Lower lobe of right lung (tissue), 2 donors: ENCODE results near the gene PLCXD1. TPM values are rescaled to one million over a fixed set of nuclear protein-coding genes. Genes with fewer than 3 reads are reported as not detected.
"Not testable (repeated sequence)": the region's sequence is repeated elsewhere in the genome, so short reads cannot be mapped to it uniquely, and the experiment has no call there.

Experiments
- ATAC-seq, 2 donors: fragments of 200-7000 bp; cut with Tn5 transposase; one replicate each; pipeline ENCODE4 v1.9.1; 2020 to 2022; ENCODE audit warnings: mild to moderate bottlenecking in 2 of 2, moderate library complexity in 2 of 2
- DNase-seq: peaks from one replicate; pipeline ENCODE4 v3.0.0-alpha.2; 2020
- H3K27ac ChIP-seq: fragments of 200-600 bp; one replicate; pipeline ENCODE4 v1.8.0; 2022
- H3K27me3 ChIP-seq: fragments of 200-600 bp; one replicate; pipeline ENCODE4 v1.8.0; 2022; ENCODE audit warnings: low read depth
- H3K36me3 ChIP-seq: fragments of 200-600 bp; one replicate; pipeline ENCODE4 v1.8.0; 2022; ENCODE audit warnings: mild to moderate bottlenecking
- H3K4me1 ChIP-seq: fragments of 200-600 bp; one replicate; pipeline ENCODE4 v1.8.0; 2022
- H3K4me3 ChIP-seq: fragments of 200-600 bp; one replicate; pipeline ENCODE4 v1.8.0; 2022; ENCODE audit warnings: mild to moderate bottlenecking
- H3K9me3 ChIP-seq: fragments of 200-600 bp; one replicate; pipeline ENCODE4 v1.8.0; 2022
- intact Hi-C: fragments of 100-400 bp; cut with DNase I; formaldehyde crosslinking; loops from one replicate; pipeline ENCODE4 v1.11.0; 2022
- total RNA-seq: library from RNA; stranded (reverse); fragmentation: NEBNext Ultra II Directional; extraction: Animal tissue kit (Norgen Biotek cat#: 25700); gene quantifications from one replicate; pipeline ENCODE4 v1.2.1, GENCODE V29; 2021
- TF ChIP-seq, protein P1 (sequence below): fragments of 200-600 bp; IDR thresholded peaks from one replicate; pipeline ENCODE4 v1.8.0; 2022; ENCODE audit warnings: antibody characterized with exemption, mild to moderate bottlenecking
- donor health status: DM: no; HTN: yes; CAD: no; lungs with severe emphysema.

The PLCXD1 gene
- total RNA-seq, 1 donor from 2014 or later, result 23.7 TPM

DNA sequence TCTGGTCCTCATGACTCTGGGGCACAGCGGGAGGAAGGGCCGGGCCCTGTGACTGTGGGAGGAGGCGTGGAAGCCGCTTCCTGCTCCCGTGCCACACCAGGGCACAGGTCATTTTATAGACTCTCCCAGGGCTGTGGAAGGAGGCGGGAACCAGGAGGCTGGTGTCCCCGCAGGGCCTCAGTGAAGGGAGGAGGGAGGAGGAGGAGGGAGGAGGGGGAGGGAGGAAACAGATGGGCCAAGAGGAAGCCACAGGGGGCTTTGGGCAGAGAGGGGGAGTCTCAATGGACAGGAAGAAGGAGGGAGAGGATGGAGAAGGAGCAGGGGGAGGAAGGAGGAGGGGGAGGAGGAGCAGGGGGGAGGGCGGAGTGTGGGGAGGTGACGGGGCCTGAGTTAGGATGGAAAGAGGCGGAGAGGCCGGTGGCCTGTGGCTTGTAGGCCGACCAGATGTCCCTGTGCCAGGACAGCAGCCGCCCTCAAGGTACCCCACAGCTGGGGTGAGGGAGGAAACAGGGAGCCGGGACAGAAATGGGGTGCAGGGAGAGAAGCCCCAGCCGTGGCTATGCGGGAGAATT, 6.2 kb upstream of the PLCXD1 start:
- intact Hi-C loops, result no loop called here
- Histone ChIP-seq H3K4me1 (peaks cover 18% of the 10 kb centered on the region), H3K4me3 (peak overlapping the region; percentile 79), H3K27ac (peak overlapping the region; percentile 67), H3K27me3 (no peaks in the 10 kb centered on the region), H3K36me3 (no peaks in the 10 kb centered on the region), H3K9me3 (no peaks in the 10 kb centered on the region)
- peak; percentile 44 to 78 for ATAC-seq
- TF ChIP-seq, protein P1, sequence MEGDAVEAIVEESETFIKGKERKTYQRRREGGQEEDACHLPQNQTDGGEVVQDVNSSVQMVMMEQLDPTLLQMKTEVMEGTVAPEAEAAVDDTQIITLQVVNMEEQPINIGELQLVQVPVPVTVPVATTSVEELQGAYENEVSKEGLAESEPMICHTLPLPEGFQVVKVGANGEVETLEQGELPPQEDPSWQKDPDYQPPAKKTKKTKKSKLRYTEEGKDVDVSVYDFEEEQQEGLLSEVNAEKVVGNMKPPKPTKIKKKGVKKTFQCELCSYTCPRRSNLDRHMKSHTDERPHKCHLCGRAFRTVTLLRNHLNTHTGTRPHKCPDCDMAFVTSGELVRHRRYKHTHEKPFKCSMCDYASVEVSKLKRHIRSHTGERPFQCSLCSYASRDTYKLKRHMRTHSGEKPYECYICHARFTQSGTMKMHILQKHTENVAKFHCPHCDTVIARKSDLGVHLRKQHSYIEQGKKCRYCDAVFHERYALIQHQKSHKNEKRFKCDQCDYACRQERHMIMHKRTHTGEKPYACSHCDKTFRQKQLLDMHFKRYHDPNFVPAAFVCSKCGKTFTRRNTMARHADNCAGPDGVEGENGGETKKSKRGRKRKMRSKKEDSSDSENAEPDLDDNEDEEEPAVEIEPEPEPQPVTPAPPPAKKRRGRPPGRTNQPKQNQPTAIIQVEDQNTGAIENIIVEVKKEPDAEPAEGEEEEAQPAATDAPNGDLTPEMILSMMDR, result no peak
- peak; percentile 83 for DNase-seq

DNA sequence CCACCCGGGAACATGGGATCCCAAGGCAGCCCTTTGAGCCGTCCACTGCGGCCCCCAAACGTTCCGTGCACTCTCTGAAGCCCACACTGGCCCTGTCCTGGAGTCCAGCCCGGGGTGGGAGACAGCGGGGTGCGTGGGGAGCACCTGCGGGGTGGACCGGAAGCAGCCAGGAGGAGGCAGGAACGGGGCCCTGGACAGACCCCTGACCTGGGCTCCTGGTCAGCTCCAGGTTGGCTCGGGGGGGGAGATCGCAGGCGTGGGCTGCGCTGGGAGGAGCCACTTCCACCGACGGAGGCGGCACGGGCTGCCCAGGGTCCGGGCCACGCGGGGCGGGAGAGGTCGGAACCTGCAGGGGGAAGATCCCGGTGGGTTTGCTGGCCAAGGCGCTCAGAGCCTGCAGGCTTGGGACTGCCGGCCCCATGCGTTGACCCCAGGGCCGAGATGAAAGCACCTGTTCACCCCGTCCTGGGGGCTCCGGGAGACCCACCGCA, 5.7 kb upstream of the PLCXD1 start:
- no peaks in the 10 kb centered on the region for H3K9me3 ChIP-seq
- H3K27ac ChIP-seq, result peak overlapping the region; percentile 67
- DNase-seq (peak; percentile 58), ATAC-seq (peak; percentile 35 to 48)
- TF ChIP-seq, protein P1, result no peak
- H3K36me3 ChIP-seq, result no peaks in the 10 kb centered on the region
- intact Hi-C loops, result no loop called here
- H3K4me1 ChIP-seq, result peaks cover 19% of the 10 kb centered on the region
- H3K4me3 ChIP-seq, result peak overlapping the region; percentile 79
- H3K27me3 ChIP-seq, result no peaks in the 10 kb centered on the region

- H3K4me1 ChIP-seq, result peaks cover 19% of the 10 kb centered on the region
- no peaks in the 10 kb centered on the region for H3K27me3 ChIP-seq
- no peaks in the 10 kb centered on the region for H3K36me3 ChIP-seq
- peak; percentile 96 to 98 for ATAC-seq
- no peaks in the 10 kb centered on the region for H3K9me3 ChIP-seq
- TF ChIP-seq, protein P1, result no peak
- intact Hi-C loops, result no loop called here
- peak overlapping the region; percentile 67 for H3K27ac ChIP-seq
- DNase-seq, result peak; percentile 92
- H3K4me3 ChIP-seq, result peak overlapping the region; percentile 79
Measured at GRCh38 chrX:275967-276580, 5.1 kb upstream of the PLCXD1 start.

DNA sequence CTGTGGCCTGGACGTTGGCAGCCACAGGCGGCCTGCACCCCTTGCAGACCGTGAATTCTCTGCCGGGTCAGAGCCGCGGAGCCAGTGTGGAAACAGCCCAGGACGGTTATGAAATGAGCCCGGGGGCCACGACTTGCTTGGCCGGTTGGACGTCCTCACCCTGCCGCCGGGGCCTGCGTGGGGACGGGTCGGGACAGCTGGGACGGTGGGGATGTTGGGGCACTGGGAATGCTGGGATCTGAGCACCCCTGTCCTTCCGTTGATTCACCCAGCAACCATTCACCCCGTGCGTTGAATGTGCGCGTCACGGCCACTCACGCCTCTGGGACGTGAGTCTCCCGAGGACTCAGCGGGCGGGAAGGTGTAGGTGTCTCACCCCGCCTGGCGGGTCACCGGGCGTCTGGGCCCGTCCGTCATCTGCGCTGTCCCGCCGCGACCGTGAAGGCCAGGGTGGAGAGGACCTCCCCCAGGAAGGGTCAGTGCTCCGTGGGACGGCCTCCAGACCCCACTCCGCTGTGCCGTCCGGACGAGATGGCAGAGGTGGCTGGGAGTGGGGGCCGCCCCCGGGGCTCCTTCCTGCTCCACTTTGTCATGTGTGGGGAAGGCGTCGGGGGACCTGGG, 4.5 kb upstream of the PLCXD1 start:
- Histone ChIP-seq H3K27ac (peak overlapping the region; percentile 67), H3K4me1 (peaks cover 19% of the 10 kb centered on the region), H3K36me3 (no peaks in the 10 kb centered on the region), H3K4me3 (peak overlapping the region; percentile 79), H3K9me3 (no peaks in the 10 kb centered on the region), H3K27me3 (no peaks in the 10 kb centered on the region)
- intact Hi-C loops, result no loop called here
- TF ChIP-seq, protein P1, result no peak
- ATAC-seq (peak; percentile 71 to 79), DNase-seq (peak; percentile 77)

- DNase-seq, result peak; percentile 47
- H3K27ac ChIP-seq, H3K27me3 ChIP-seq, intact Hi-C loops, ATAC-seq, H3K9me3 ChIP-seq, H3K36me3 ChIP-seq: not testable (repeated sequence)
- Histone ChIP-seq H3K4me1 (peaks cover 23% of the 10 kb centered on the region), H3K4me3 (peak overlapping the region; percentile 3)
Measured at GRCh38 chrX:279757-280604, 1.2 kb upstream of the PLCXD1 start.

DNA sequence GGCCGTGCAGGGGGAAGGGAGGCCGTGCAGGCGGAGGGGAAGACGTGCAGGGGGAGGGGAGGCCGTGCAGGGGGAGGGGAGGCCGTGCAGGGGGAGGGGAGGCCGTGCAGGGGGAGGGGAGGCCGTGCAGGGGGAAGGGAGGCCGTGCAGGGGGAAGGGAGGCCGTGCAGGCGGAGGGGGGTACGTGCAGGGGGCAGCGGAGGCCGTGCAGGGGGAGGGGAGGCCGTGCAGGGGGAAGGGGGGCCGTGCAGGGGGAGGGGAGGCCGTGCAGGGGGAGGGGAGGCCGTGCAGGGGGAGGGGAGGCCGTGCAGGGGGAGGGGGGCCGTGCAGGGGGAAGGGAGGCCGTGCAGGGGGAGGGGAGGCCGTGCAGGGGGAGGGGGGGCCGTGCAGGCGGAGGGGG, 459 bp upstream of the PLCXD1 start:
- Histone ChIP-seq H3K4me1 (peaks cover 17% of the 10 kb centered on the region), H3K4me3 (peak overlapping the region; percentile 36), H3K36me3 (peaks cover 13% of the 10 kb centered on the region)
- ATAC-seq, H3K27ac ChIP-seq, H3K9me3 ChIP-seq, DNase-seq, intact Hi-C loops, H3K27me3 ChIP-seq: not testable (repeated sequence)

GRCh38 chrX:282000-282681, 960 bp downstream of the PLCXD1 start:
- ATAC-seq, intact Hi-C loops, H3K27me3 ChIP-seq, H3K4me1 ChIP-seq, H3K4me3 ChIP-seq, H3K27ac ChIP-seq, H3K9me3 ChIP-seq: not testable (repeated sequence)
- peaks cover 24% of the 10 kb centered on the region for H3K36me3 ChIP-seq
- peak; percentile 15 for DNase-seq
